ENCODE data around the gene PCDHA9. TPM values are rescaled to one million over a fixed set of nuclear protein-coding genes. Genes with fewer than 3 reads are reported as not detected.
"Not testable (repeated sequence)": the region's sequence is repeated elsewhere in the genome, so short reads cannot be mapped to it uniquely, and the experiment has no call there.

The PCDHA9 gene, protein sequence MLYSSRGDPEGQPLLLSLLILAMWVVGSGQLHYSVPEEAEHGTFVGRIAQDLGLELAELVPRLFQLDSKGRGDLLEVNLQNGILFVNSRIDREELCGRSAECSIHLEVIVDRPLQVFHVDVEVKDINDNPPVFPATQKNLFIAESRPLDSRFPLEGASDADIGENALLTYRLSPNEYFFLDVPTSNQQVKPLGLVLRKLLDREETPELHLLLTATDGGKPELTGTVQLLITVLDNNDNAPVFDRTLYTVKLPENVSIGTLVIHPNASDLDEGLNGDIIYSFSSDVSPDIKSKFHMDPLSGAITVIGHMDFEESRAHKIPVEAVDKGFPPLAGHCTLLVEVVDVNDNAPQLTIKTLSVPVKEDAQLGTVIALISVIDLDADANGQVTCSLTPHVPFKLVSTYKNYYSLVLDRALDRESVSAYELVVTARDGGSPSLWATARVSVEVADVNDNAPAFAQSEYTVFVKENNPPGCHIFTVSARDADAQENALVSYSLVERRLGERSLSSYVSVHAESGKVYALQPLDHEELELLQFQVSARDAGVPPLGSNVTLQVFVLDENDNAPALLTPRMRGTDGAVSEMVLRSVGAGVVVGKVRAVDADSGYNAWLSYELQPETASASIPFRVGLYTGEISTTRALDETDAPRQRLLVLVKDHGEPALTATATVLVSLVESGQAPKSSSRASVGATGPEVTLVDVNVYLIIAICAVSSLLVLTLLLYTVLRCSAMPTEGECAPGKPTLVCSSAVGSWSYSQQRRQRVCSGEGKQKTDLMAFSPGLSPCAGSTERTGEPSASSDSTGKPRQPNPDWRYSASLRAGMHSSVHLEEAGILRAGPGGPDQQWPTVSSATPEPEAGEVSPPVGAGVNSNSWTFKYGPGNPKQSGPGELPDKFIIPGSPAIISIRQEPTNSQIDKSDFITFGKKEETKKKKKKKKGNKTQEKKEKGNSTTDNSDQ
- total RNA-seq, result not detected in 2 replicates

DNA sequence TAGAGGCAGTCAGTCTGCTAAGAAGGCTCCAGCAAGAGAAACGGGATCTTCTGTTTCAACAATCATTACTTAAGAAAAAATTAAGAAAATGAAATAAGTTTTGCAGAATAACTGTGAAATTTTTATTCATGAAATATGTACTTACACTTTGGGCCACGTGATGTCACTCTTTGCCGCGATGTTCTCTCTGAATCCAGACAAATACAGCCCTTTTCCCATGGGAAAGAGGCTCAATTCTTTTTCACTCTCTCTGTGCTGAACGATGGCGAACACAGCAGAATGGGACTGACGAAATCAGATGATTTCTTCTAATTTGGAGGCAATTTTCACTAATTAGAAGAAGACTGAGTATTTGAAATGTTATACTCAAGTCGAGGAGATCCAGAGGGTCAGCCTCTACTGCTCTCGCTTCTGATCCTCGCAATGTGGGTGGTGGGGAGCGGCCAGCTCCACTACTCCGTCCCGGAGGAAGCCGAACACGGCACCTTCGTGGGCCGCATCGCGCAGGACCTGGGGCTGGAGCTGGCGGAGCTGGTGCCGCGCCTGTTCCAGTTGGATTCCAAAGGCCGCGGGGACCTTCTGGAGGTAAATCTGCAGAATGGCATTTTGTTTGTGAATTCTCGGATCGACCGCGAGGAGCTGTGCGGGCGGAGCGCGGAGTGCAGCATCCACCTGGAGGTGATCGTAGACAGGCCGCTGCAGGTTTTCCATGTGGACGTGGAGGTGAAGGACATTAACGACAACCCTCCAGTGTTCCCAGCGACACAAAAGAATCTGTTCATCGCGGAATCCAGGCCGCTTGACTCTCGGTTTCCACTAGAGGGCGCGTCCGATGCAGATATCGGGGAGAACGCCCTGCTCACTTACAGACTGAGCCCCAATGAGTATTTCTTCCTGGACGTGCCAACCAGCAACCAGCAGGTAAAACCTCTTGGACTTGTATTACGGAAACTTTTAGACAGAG, at the start of gene PCDHA9:
PCDHA9 (plus strand) TSS at position 244 of the 964 bp plus-strand sequence; CDS start at position 358, 114 bp downstream.
- not testable (repeated sequence) for H3K4me3 Mint-ChIP-seq; DNase-seq (ENCODE audit: low spot score); H3K27ac Mint-ChIP-seq; H3K27me3 Mint-ChIP-seq (ENCODE audit: insufficient read depth); H3K4me1 Mint-ChIP-seq (ENCODE audit: low read depth); H3K36me3 Mint-ChIP-seq (ENCODE audit: low read depth)
- peaks cover 17% of the 10 kb centered on the region for H3K9me3 Mint-ChIP-seq
- intact Hi-C loops (cut with micrococcal nuclease), result loop anchor here (10.0 kb wide), 1 partner anchor 566 kb away; the partner anchor contains the start of genes PCDHGA10 and PCDHGB7

DNA sequence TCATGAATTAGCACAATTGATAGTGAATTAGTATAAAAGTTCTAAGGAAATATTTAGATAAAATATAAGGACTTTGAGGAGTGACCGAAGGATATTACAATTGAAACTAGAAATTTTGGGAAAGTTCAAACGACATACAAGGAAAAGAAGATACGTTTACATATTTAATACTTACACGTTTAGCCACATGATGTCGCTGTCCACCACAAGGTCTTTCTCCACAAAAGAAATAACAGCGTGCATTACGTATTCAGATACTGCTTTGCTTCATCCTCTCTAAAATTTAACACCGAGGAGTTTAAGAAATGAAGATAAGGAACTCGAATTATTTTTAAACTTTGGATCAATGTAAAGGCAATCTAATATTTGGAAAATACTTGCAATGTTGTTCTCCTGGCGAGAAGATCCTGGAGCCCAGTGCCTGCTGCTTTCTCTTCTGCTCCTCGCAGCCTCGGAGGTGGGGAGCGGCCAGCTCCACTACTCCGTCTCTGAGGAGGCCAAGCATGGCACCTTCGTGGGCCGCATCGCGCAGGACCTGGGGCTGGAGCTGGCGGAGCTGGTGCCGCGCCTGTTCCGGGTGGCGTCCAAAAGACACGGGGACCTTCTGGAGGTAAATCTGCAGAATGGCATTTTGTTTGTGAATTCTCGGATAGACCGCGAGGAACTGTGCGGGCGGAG, 47.2 kb upstream of the PCDHA9 start, which contains the start of gene PCDHA3:
PCDHA3 (plus strand) TSS at position 242 of the 678 bp plus-strand sequence.
- intact Hi-C loops (cut with micrococcal nuclease), result loop anchor here (5.0 kb wide), 1 partner anchor 41 kb away; the partner anchor contains the start of gene PCDHA8
- Mint-ChIP-seq H3K36me3 (ENCODE audit: low read depth) (no peaks in the 10 kb centered on the region), H3K27me3 (ENCODE audit: insufficient read depth) (no peaks in the 10 kb centered on the region)

DNA sequence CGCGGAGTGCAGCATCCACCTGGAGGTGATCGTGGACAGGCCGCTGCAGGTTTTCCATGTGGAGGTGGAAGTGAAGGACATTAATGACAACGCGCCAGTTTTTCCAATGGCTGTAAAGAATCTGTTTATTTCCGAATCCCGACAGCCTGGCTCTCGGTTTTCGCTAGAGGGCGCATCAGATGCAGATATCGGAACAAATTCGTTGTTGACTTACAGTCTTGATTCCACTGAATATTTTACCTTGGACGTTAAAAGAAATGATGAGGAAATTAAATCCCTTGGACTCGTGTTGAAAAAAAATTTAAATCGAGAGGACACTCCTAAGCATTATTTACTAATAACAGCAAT, 46.7 kb upstream of the PCDHA9 start:
- no peaks in the 10 kb centered on the region for H3K4me1 Mint-ChIP-seq (ENCODE audit: low read depth)
- peaks cover 38% of the 10 kb centered on the region for H3K9me3 Mint-ChIP-seq
- H3K36me3 Mint-ChIP-seq (ENCODE audit: low read depth), result no peaks in the 10 kb centered on the region
- no peak overlapping the region for H3K27ac Mint-ChIP-seq
- intact Hi-C loops (cut with micrococcal nuclease), result loop anchor here (5.0 kb wide), 1 partner anchor 41 kb away; the partner anchor contains the start of gene PCDHA8
- no peak for DNase-seq (ENCODE audit: low spot score)
- H3K27me3 Mint-ChIP-seq (ENCODE audit: insufficient read depth), result no peaks in the 10 kb centered on the region
- H3K4me3 Mint-ChIP-seq, result no peak overlapping the region

More for the DNA sequence above, 47.2 kb upstream of the PCDHA9 start, which contains the start of gene PCDHA3:
- no peak for DNase-seq (ENCODE audit: low spot score)
- no peaks in the 10 kb centered on the region for H3K4me1 Mint-ChIP-seq (ENCODE audit: low read depth)
- H3K27ac Mint-ChIP-seq, result no peak within 1 kb of the TSS
- H3K9me3 Mint-ChIP-seq, result peaks cover 39% of the 10 kb centered on the region
- no peak within 1 kb of the TSS for H3K4me3 Mint-ChIP-seq

DNA sequence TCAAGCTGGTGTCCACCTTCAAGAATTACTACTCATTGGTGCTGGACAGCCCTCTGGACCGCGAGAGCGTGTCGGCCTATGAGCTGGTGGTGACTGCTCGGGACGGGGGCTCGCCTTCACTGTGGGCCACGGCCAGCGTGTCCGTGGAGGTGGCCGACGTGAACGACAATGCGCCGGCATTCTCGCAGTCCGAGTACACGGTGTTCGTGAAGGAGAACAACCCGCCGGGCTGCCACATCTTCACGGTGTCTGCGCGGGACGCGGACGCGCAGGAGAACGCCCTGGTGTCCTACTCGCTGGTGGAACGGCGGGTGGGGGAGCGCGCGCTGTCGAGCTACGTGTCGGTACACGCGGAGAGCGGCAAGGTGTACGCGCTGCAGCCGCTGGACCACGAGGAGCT, 45.8 kb upstream of the PCDHA9 start:
- not testable (repeated sequence) for H3K27me3 Mint-ChIP-seq (ENCODE audit: insufficient read depth); H3K36me3 Mint-ChIP-seq (ENCODE audit: low read depth); DNase-seq (ENCODE audit: low spot score); H3K4me3 Mint-ChIP-seq; H3K4me1 Mint-ChIP-seq (ENCODE audit: low read depth); H3K27ac Mint-ChIP-seq
- intact Hi-C loops (cut with micrococcal nuclease), result loop anchor here (5.0 kb wide), 1 partner anchor 40 kb away; the partner anchor contains the start of gene PCDHA8
- peaks cover 38% of the 10 kb centered on the region for H3K9me3 Mint-ChIP-seq

GRCh38 chr5:140802781-140803271, 45.4 kb upstream of the PCDHA9 start:
- no peaks in the 10 kb centered on the region for H3K36me3 Mint-ChIP-seq (ENCODE audit: low read depth)
- H3K27me3 Mint-ChIP-seq (ENCODE audit: insufficient read depth), result no peaks in the 10 kb centered on the region
- no peak for DNase-seq (ENCODE audit: low spot score)
- no peaks in the 10 kb centered on the region for H3K4me1 Mint-ChIP-seq (ENCODE audit: low read depth)
- intact Hi-C loops (cut with micrococcal nuclease), result loop anchor here (5.0 kb wide), 1 partner anchor 39 kb away; the partner anchor contains the start of gene PCDHA8
- no peak overlapping the region for H3K27ac Mint-ChIP-seq
- H3K9me3 Mint-ChIP-seq, result peaks cover 43% of the 10 kb centered on the region
- no peak overlapping the region for H3K4me3 Mint-ChIP-seq

- Mint-ChIP-seq H3K27me3 (ENCODE audit: insufficient read depth) (no peaks in the 10 kb centered on the region), H3K36me3 (ENCODE audit: low read depth) (no peaks in the 10 kb centered on the region), H3K27ac (no peak within 1 kb of the TSS), H3K4me3 (no peak within 1 kb of the TSS), H3K4me1 (ENCODE audit: low read depth) (no peaks in the 10 kb centered on the region), H3K9me3 (peaks cover 35% of the 10 kb centered on the region)
- no peak for DNase-seq (ENCODE audit: low spot score)
- intact Hi-C loops (cut with micrococcal nuclease), result no loop called here
Observed at GRCh38 chr5:140806834-140807775, 41.1 kb upstream of the PCDHA9 start, which contains the start of gene PCDHA4. Gene PCDHA4 (plus strand): TSS chr5:140807068.

GRCh38 chr5:140808241-140808888, 39.8 kb upstream of the PCDHA9 start:
- H3K36me3 Mint-ChIP-seq (ENCODE audit: low read depth); H3K4me3 Mint-ChIP-seq; DNase-seq (ENCODE audit: low spot score); H3K4me1 Mint-ChIP-seq (ENCODE audit: low read depth); H3K27ac Mint-ChIP-seq; H3K27me3 Mint-ChIP-seq (ENCODE audit: insufficient read depth); intact Hi-C loops (cut with micrococcal nuclease): not testable (repeated sequence)
- peaks cover 40% of the 10 kb centered on the region for H3K9me3 Mint-ChIP-seq

DNA sequence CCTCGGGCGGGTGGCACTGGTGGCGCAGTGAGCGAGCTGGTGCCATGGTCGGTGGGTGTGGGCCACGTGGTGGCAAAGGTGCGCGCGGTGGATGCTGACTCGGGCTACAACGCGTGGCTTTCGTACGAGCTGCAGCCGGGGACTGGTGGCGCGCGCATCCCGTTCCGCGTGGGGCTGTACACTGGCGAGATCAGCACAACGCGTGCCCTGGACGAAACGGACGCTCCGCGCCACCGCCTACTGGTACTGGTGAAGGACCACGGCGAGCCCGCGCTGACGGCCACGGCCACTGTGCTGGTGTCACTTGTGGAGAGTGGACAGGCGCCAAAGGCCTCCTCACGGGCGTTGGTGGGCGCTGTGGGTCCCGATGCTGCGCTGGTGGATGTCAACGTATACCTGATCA, 39.3 kb upstream of the PCDHA9 start:
- no peaks in the 10 kb centered on the region for H3K27me3 Mint-ChIP-seq (ENCODE audit: insufficient read depth)
- H3K9me3 Mint-ChIP-seq, result peaks cover 35% of the 10 kb centered on the region
- no peak overlapping the region for H3K4me3 Mint-ChIP-seq
- no peaks in the 10 kb centered on the region for H3K36me3 Mint-ChIP-seq (ENCODE audit: low read depth)
- DNase-seq (ENCODE audit: low spot score), result no peak
- intact Hi-C loops (cut with micrococcal nuclease), result no loop called here
- H3K27ac Mint-ChIP-seq, result no peak overlapping the region
- H3K4me1 Mint-ChIP-seq (ENCODE audit: low read depth), result no peaks in the 10 kb centered on the region

DNA sequence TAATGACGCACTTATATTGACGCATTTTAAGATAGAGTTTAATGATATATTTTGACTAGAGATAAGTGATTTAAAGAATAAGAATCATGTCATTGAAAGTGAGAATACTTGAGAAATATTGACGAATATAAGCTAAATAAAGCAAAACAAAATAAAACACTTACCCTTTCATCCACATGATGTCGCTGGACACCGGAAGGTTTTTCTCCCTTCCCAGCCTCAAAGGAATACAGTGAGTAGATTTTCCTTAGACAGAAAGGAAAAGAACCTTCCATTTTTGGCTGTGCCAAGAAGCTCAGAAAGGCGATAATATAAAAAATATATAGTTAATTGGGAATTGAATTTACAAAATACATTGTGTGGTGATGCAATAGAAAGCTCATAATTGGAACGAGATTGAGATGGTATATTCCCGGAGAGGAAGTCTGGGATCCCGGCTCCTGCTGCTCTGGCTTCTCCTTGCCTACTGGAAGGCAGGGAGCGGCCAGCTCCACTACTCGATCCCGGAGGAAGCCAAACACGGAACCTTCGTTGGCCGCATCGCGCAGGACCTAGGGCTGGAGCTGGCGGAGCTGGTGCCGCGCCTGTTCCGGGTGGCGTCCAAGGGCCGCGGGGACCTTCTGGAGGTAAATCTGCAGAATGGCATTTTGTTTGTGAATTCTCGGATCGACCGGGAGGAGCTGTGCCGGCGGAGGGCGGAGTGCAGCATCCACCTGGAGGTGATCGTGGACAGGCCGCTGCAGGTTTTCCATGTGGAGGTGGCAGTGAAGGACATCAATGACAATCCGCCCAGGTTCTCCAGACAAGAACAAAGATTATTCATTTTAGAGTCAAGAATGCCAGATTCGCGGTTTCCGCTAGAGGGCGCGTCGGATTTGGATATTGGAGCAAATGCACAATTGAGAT, 26.6 kb upstream of the PCDHA9 start, which contains the start of gene PCDHA5:
PCDHA5 (plus strand) TSS at position 239 of the 906 bp plus-strand sequence.
- Mint-ChIP-seq H3K4me3 (no peak within 1 kb of the TSS), H3K9me3 (peaks cover 14% of the 10 kb centered on the region), H3K27me3 (ENCODE audit: insufficient read depth) (no peaks in the 10 kb centered on the region), H3K27ac (no peak within 1 kb of the TSS), H3K4me1 (ENCODE audit: low read depth) (no peaks in the 10 kb centered on the region), H3K36me3 (ENCODE audit: low read depth) (no peaks in the 10 kb centered on the region)
- no peak for DNase-seq (ENCODE audit: low spot score)
- intact Hi-C loops (cut with micrococcal nuclease), result no loop called here

- H3K27ac Mint-ChIP-seq, result no peak overlapping the region
- intact Hi-C loops (cut with micrococcal nuclease), result no loop called here
- no peaks in the 10 kb centered on the region for H3K36me3 Mint-ChIP-seq (ENCODE audit: low read depth)
- peaks cover 2% of the 10 kb centered on the region for H3K27me3 Mint-ChIP-seq (ENCODE audit: insufficient read depth)
- no peak for DNase-seq (ENCODE audit: low spot score)
- H3K4me1 Mint-ChIP-seq (ENCODE audit: low read depth), result no peaks in the 10 kb centered on the region
- peaks cover 20% of the 10 kb centered on the region for H3K9me3 Mint-ChIP-seq
- H3K4me3 Mint-ChIP-seq, result no peak overlapping the region
Observed at GRCh38 chr5:140822281-140822629, 25.9 kb upstream of the PCDHA9 start.

Measured in activated T-helper 1 cell treated with anti-CD3 and anti-CD28 coated beads, Interleukin-12 subunit alpha, Interleukin-12 subunit beta, Interleukin-2, Interleukin-4 antibody, amounts not matched to agents 30 ng/mL and 10 ng/mL and 1 ng/mL, durations not matched to agents 14 hours and 24 hours and 36 hours (primary cell).